ENCODE measurements around the gene ZNF423.

ZNF423 gene

GRCh38 chr16:49503256-49504022, 352.5 kb downstream of the ZNF423 start:
- POLR2A ChIA-PET: no interaction called here
- CTCF ChIA-PET: no interaction called here
- TF ChIP-seq CTCF (IDR thresholded peaks at IDR 0.05; ENCODE audit: insufficient read depth, low read length, missing control alignments): no peak
- no peak overlapping the region for H3K4me3 ChIP-seq (ENCODE audit: low read depth, low read length)
- DNase-seq (ENCODE audit: low read depth, low spot score): no peak

- ChIA-PET POLR2A (no interaction called here), CTCF (no interaction called here)
- DNase-seq (ENCODE audit: low read depth, low spot score): no peak
- no peak overlapping the region for H3K4me3 ChIP-seq (ENCODE audit: low read depth, low read length)
- no peak for TF ChIP-seq CTCF (IDR thresholded peaks at IDR 0.05; ENCODE audit: insufficient read depth, low read length, missing control alignments)
Observed at GRCh38 chr16:49502136-49502881, 353.6 kb downstream of the ZNF423 start.

GRCh38 chr16:49499869-49500610, 355.9 kb downstream of the ZNF423 start:
- no peak overlapping the region for H3K4me3 ChIP-seq (ENCODE audit: low read depth, low read length)
- TF ChIP-seq CTCF (IDR thresholded peaks at IDR 0.05; ENCODE audit: insufficient read depth, low read length, missing control alignments): no peak
- ChIA-PET CTCF (no interaction called here), POLR2A (no interaction called here)
- no peak for DNase-seq (ENCODE audit: low read depth, low spot score)

GRCh38 chr16:49499414-49499785, 356.5 kb downstream of the ZNF423 start:
- ChIA-PET POLR2A (no interaction called here), CTCF (no interaction called here)
- no peak overlapping the region for H3K4me3 ChIP-seq (ENCODE audit: low read depth, low read length)
- no peak for DNase-seq (ENCODE audit: low read depth, low spot score)
- no peak for TF ChIP-seq CTCF (IDR thresholded peaks at IDR 0.05; ENCODE audit: insufficient read depth, low read length, missing control alignments)

- TF ChIP-seq CTCF (IDR thresholded peaks at IDR 0.05; ENCODE audit: insufficient read depth, low read length, missing control alignments): no peak
- ChIA-PET POLR2A (no interaction called here), CTCF (no interaction called here)
- H3K4me3 ChIP-seq (ENCODE audit: low read depth, low read length): no peak overlapping the region
- DNase-seq (ENCODE audit: low read depth, low spot score): no peak
Observed at GRCh38 chr16:49498666-49499413, 357.1 kb downstream of the ZNF423 start.

Measured in AG04449 (cell line).